ENCODE measurements around the gene ANOS1. TPM values are rescaled to one million over a fixed set of nuclear protein-coding genes. Genes with fewer than 3 reads are reported as not detected.

The ANOS1 gene
- total and polyA plus RNA-seq, 2 donors (not counting 3 experiments of a cell fraction or from before 2014, with no cell fraction given) = 0.55 to 0.87 TPM

GRCh38 chrX:8720136-8720535, 11.8 kb downstream of the ANOS1 start:
- no peaks in the 10 kb centered on the region for H3K36me3 ChIP-seq (ENCODE audit: control insufficient read depth in 2 of 2, extremely low read depth in 1 of 2, insufficient read depth in 2 of 2, low read length in 2 of 2)
- H3K4me1 ChIP-seq (ENCODE audit: control insufficient read depth, extremely low read depth, insufficient read depth, low read length) = no peaks in the 10 kb centered on the region
- H4K20me1 ChIP-seq (replicated peaks; ENCODE audit: control insufficient read depth, extremely low read depth, insufficient read depth, low read length) = no peaks in the 10 kb centered on the region
- POLR2A ChIA-PET = no interaction called here
- no peaks in the 10 kb centered on the region for H3K9me3 ChIP-seq (replicated peaks; ENCODE audit: control insufficient read depth, insufficient read depth, low read length)
- dilution Hi-C loops (cut with MboI; ENCODE audit: extremely low pct_ligation_motif_present, low sequenced_read_pairs) (no loop called here), intact Hi-C loops (cut with micrococcal nuclease) (no loop called here)
- DNase-seq (ENCODE audit: low read depth, low spot score) (no peak), FAIRE-seq (no peak)
- H3K79me2 ChIP-seq (ENCODE audit: control insufficient read depth, insufficient read depth, low read length) = no peaks in the 10 kb centered on the region
- CTCF ChIA-PET = no interaction called here
- no peaks in the 10 kb centered on the region for H3K9me1 ChIP-seq (replicated peaks; ENCODE audit: control insufficient read depth, extremely low read depth, insufficient read depth, low read length)
- no peak overlapping the region for H3K27ac ChIP-seq (ENCODE audit: insufficient read depth, low read depth, low read length)
- no peak overlapping the region for H3K4me3 ChIP-seq (replicated peaks in 1 of 3; ENCODE audit: insufficient read depth in 1 of 3, low read depth in 1 of 3, low read length in 3 of 3)
- no TSS peak for BruUV-seq (replicated peaks)
- no peaks in the 10 kb centered on the region for H3K27me3 ChIP-seq (ENCODE audit: control insufficient read depth in 2 of 2, insufficient read depth in 2 of 2, low read length in 2 of 2)
- no peak overlapping the region for H3K9ac ChIP-seq (replicated peaks; ENCODE audit: extremely low read depth, insufficient read depth, low read length)
- no peak overlapping the region for H2AFZ ChIP-seq (ENCODE audit: low read depth, low read length)
- TF ChIP-seq JUN (IDR thresholded peaks at IDR 0.05; ENCODE audit: borderline replicate concordance, insufficient read depth, insufficient read length, low read depth) = no peak
- no peak for TF ChIP-seq MYC (IDR thresholded peaks at IDR 0.05; ENCODE audit: low read depth, low read length)
- TF ChIP-seq MAX (IDR thresholded peaks at IDR 0.05; ENCODE audit: insufficient read depth, insufficient read length) = no peak
- no peak for TF ChIP-seq POLR2AphosphoS5 (IDR thresholded peaks at IDR 0.05; ENCODE audit: insufficient read depth, low read depth, low read length)
- TF ChIP-seq CTCF (IDR thresholded peaks at IDR 0.05; ENCODE audit: extremely low read depth in 1 of 2, insufficient read depth in 1 of 2, low read depth in 1 of 2, low read length in 2 of 2) = no peak
- no peak for TF ChIP-seq GATA2 (IDR thresholded peaks at IDR 0.05; ENCODE audit: insufficient read depth, insufficient read length, low read depth, low read length)
- no peak for TF ChIP-seq EZH2 (IDR thresholded peaks at IDR 0.05; ENCODE audit: borderline replicate concordance, low read depth, low read length, severe bottlenecking)
- no peak for TF ChIP-seq POLR2A (IDR thresholded peaks at IDR 0.05; ENCODE audit: low read depth, low read length)
- TF ChIP-seq FOS (IDR thresholded peaks at IDR 0.05; ENCODE audit: borderline replicate concordance, insufficient read depth, low read length) = no peak
- H3K4me2 ChIP-seq (ENCODE audit: insufficient read depth, low read length) = no peak overlapping the region

Measured in endothelial cell of umbilical vein (primary cell).